Measurements from ENCODE around the gene SIGLECL1. TPM values are rescaled to one million over a fixed set of nuclear protein-coding genes. Genes with fewer than 3 reads are reported as not detected.
"Not testable (repeated sequence)": the region's sequence is repeated elsewhere in the genome, so short reads cannot be mapped to it uniquely, and the experiment has no call there.

SIGLECL1 gene
- total RNA-seq, 2 donors from 2014 or later = not detected

DNA sequence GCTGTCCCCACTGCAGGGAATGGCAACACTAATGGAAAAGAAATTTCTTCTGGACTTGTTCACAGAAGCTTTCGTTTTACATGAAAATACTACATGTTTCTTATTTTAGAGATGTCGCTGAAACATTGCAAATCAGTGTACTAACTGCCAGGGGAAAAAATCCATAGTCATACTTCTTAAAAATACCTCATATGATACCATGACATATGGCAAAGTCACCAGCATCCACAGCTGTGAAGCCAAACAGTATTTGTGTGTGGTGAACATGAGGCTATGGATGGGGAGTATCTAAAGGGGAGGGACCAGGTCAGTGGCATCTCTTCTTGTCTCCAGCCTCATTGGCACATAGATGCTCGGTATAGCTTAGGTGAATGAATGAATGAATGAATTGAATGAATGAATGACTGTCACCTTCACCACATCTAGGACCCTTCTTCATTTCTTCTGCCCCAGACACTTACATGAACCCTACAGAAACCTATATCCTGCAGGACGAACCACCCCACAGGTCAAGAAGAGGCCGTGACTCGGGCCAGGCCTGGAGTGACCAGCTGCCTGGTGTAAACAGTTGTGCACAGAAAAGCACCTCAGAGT lies 40.6 kb upstream of the SIGLECL1 start:
- Histone ChIP-seq H3K9me3 (no peaks in the 10 kb centered on the region), H3K36me3 (no peaks in the 10 kb centered on the region), H3K27ac (no peak overlapping the region), H3K9ac (ENCODE audit: low read depth in 2 of 2, low read length in 2 of 2) (no peak overlapping the region), H3K4me1 (no peaks in the 10 kb centered on the region), H3K4me3 (no peak overlapping the region), H3K27me3 (no peaks in the 10 kb centered on the region)
- intact Hi-C loops (cut with DNase I) = no loop called here
- no peak for DNase-seq
- no peak for TF ChIP-seq CTCF (IDR thresholded peaks at IDR 0.05)

DNA sequence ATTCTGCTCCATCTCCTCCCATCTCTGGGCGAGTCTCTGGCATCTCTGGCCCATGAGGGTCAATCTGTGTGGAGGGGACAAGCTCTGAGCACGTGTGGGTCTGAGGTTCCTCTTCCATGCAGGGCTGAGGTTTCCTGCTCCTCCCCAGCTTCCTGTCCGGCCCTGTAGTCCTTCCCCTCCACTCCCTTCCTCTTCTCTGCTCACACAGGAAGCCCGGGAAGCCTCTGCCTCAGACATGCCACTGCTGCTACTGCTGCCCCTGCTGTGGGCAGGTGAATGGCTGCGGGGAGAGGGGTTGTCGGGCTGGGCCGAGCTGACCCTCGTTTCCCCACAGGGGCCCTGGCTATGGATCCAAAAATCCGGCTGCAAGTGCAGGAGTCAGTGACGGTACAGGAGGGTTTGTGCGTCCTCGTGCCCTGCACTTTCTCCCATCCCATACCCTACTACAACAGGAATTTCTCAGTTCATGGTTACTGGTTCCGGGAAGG lies 40.0 kb upstream of the SIGLECL1 start:
- DNase-seq; H3K36me3 ChIP-seq; intact Hi-C loops (cut with DNase I): not testable (repeated sequence)

GRCh38 chr19:51211833-51212232 lies 39.0 kb upstream of the SIGLECL1 start:
- no peak overlapping the region for H3K9ac ChIP-seq (ENCODE audit: low read depth in 2 of 2, low read length in 2 of 2)
- no peak overlapping the region for H3K27ac ChIP-seq
- no peaks in the 10 kb centered on the region for H3K36me3 ChIP-seq
- no peak for TF ChIP-seq CTCF (IDR thresholded peaks at IDR 0.05)
- H3K4me3 ChIP-seq = no peak overlapping the region
- no peak for DNase-seq
- no peaks in the 10 kb centered on the region for H3K4me1 ChIP-seq
- intact Hi-C loops (cut with DNase I) = no loop called here
- no peaks in the 10 kb centered on the region for H3K9me3 ChIP-seq
- no peaks in the 10 kb centered on the region for H3K27me3 ChIP-seq

More for the DNA sequence above, 40.0 kb upstream of the SIGLECL1 start:
- H3K4me1 ChIP-seq; H3K27me3 ChIP-seq; H3K9ac ChIP-seq (ENCODE audit: low read depth in 2 of 2, low read length in 2 of 2); H3K4me3 ChIP-seq; H3K27ac ChIP-seq; H3K9me3 ChIP-seq: not testable (repeated sequence)

DNA sequence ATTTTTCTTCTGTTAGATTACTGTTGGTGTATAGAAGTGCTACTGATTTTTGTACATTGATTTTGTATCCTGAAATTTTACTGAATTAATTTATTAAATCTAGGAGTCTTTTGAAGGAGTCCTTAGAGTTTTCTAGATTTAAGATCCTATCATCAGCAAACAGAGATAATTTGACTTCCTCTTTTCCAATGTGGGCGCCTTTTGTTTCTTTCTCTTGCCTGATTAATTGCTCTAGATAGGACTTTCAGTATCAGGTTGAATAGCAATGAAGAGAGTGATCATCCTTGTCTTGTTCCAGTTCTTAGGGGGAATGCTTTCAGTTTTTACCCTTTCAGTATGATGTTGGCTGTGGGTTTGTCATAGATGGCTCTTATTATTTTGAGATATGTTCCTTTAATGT lies 31.6 kb upstream of the SIGLECL1 start:
- H3K27me3 ChIP-seq = no peaks in the 10 kb centered on the region
- H3K9me3 ChIP-seq = no peaks in the 10 kb centered on the region
- H3K36me3 ChIP-seq = no peaks in the 10 kb centered on the region
- no peak for DNase-seq
- TF ChIP-seq CTCF (IDR thresholded peaks at IDR 0.05) = no peak
- no peak overlapping the region for H3K27ac ChIP-seq
- H3K4me1 ChIP-seq = no peaks in the 10 kb centered on the region
- no peak overlapping the region for H3K9ac ChIP-seq (ENCODE audit: low read depth in 2 of 2, low read length in 2 of 2)
- intact Hi-C loops (cut with DNase I) = no loop called here
- H3K4me3 ChIP-seq = no peak overlapping the region

- Histone ChIP-seq H3K36me3 (no peaks in the 10 kb centered on the region), H3K4me1 (no peaks in the 10 kb centered on the region), H3K27ac (no peak overlapping the region), H3K9ac (ENCODE audit: low read depth in 2 of 2, low read length in 2 of 2) (no peak overlapping the region), H3K4me3 (no peak overlapping the region), H3K9me3 (no peaks in the 10 kb centered on the region), H3K27me3 (no peaks in the 10 kb centered on the region)
- DNase-seq = no peak
- intact Hi-C loops (cut with DNase I) = no loop called here
- no peak for TF ChIP-seq CTCF (IDR thresholded peaks at IDR 0.05)
Measured at GRCh38 chr19:51219971-51220370, 30.9 kb upstream of the SIGLECL1 start.

GRCh38 chr19:51220996-51221395 lies 29.9 kb upstream of the SIGLECL1 start:
- H3K36me3 ChIP-seq = no peaks in the 10 kb centered on the region
- TF ChIP-seq CTCF (IDR thresholded peaks at IDR 0.05) = no peak
- H3K9me3 ChIP-seq = no peaks in the 10 kb centered on the region
- H3K27me3 ChIP-seq = no peaks in the 10 kb centered on the region
- no peaks in the 10 kb centered on the region for H3K4me1 ChIP-seq
- no peak overlapping the region for H3K4me3 ChIP-seq
- no peak for DNase-seq
- H3K27ac ChIP-seq = no peak overlapping the region
- intact Hi-C loops (cut with DNase I) = no loop called here
- H3K9ac ChIP-seq (ENCODE audit: low read depth in 2 of 2, low read length in 2 of 2) = no peak overlapping the region
